Transverse colon (tissue), 4 donors: ENCODE measurements around the gene SMYD1. TPM values are rescaled to one million over a fixed set of nuclear protein-coding genes. Genes with fewer than 3 reads are reported as not detected.

ENCODE experiments used
- DNase-seq: peaks from one replicate; pipeline ENCODE4 v3.0.0-alpha.2; 2019
- H3K27ac ChIP-seq, 4 donors: fragments of 200-600 bp; sonication (generic); 2 replicates each; pipeline ENCODE4 v1.5.1; 2016 to 2018; ENCODE audit warnings: inconsistent platforms in 4 of 4
- H3K27me3 ChIP-seq: fragments of 200-600 bp; sonication (generic); 2 replicates; pipeline ENCODE4 v1.5.1; 2017; ENCODE audit warnings: inconsistent platforms
- H3K36me3 ChIP-seq, 4 donors: fragments of 200-600 bp; sonication (generic); 2 replicates each; pipeline ENCODE4 v1.5.1; 2017 to 2019; ENCODE audit warnings: inconsistent platforms in 4 of 4
- H3K4me1 ChIP-seq, 4 donors: fragments of 200-600 bp; sonication (generic); 2 replicates each; pipeline ENCODE4 v1.5.1; 2017 to 2020; ENCODE audit warnings: inconsistent platforms in 4 of 4
- H3K4me3 ChIP-seq, 4 donors: fragments of 200-600 bp; sonication (generic); 1 replicate in 1 of 4; 2 replicates in 3 of 4; pipeline versions ENCODE4 v1.5.1 to v1.6.1; 2017 to 2019; ENCODE audit warnings: inconsistent platforms in 4 of 4
- H3K9me3 ChIP-seq, 2 donors: fragments of 200-600 bp; sonication (generic); 2 replicates each; pipeline ENCODE4 v1.5.1; 2017 to 2019; ENCODE audit warnings: inconsistent platforms in 2 of 2
- EP300 ChIP-seq: sonication (generic); formaldehyde crosslinking; IDR thresholded peaks from one replicate; pipeline ENCODE4 v1.6.1; 2017; ENCODE audit warnings: antibody characterized with exemption, low read depth
- POLR2A ChIP-seq: fragments of 450-650 bp; IDR thresholded peaks from one replicate; pipeline ENCODE4 v1.6.1; 2016; ENCODE audit warnings: antibody characterized with exemption, mild to moderate bottlenecking, moderate library complexity
- POLR2AphosphoS5 ChIP-seq, 3 donors: sonication (generic); formaldehyde crosslinking; IDR thresholded peaks; one replicate each; pipeline ENCODE4 v1.6.1; 2016; ENCODE audit warnings: antibody characterized with exemption in 3 of 3
- WGBS, 2 donors: methylation state at CpG; one replicate each; pipeline ENCODE4 v1.1.5; 2018; ENCODE audit warnings: low coverage in 1 of 2; 5-methylcytosine and 5-hydroxymethylcytosine counted together
- in situ Hi-C, 4 donors: fragments of 200-750 bp; cut with MboI; loops; one replicate each; pipeline versions ENCODE4 v1.15.0 to v1.15.1; 2017; ENCODE audit warnings: low sequenced_read_pairs in 3 of 4, low pct_ligation_motif_present in 1 of 4, low pct_unique_long_range_greater_than_20kb in 1 of 4
- intact Hi-C: fragments of 100-400 bp; cut with DNase I; formaldehyde crosslinking; loops from one replicate; pipeline ENCODE4 v1.15.1; 2023; ENCODE audit warnings: low total_unique reads
- total RNA-seq, 4 donors: library from RNA; depleted of rRNA; stranded (reverse); fragments of >200 nt; gene quantifications; one replicate each; pipeline ENCODE4 v1.1.0, GENCODE V29; 2016
- TF ChIP-seq, protein P1 (sequence below), 5 experiments: fragments of 200-600 bp in 3 of 5; fragments of 450-650 bp in 2 of 5; sonication (generic) in 3 of 5; IDR thresholded peaks; 1 replicate in 2 of 5; 2 replicates in 3 of 5; pipeline ENCODE4 v1.5.1; 2016 to 2017; ENCODE audit warnings: antibody characterized with exemption in 5 of 5, inconsistent platforms in 3 of 5, mild to moderate bottlenecking in 2 of 5, moderate library complexity in 1 of 5

The SMYD1 gene
- total RNA-seq, 4 donors from 2014 or later, result 1.6 to 48.6 (median 3.2) TPM

DNA sequence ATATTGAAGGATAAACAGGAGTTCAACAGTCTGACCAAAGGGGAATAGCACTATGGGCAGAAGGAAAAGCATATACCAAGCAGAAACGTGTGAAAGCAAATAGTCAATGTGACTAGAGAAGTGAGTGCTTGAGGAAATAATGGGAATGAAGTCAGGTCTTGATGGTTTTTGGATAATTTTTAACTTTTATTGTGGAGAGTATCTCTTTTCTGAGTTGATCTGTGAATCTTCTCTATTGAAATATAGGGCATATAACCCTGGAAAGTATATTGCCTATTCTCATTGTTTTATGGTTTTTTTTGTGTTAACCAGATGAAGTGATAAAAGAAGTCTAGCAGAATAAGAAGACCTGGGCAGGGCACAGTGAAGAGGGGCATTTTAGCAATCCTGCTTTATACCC is 76.6 kb downstream of the SMYD1 start:
- TF ChIP-seq POLR2AphosphoS5 (IDR thresholded peaks at IDR 0.05) (peak in 1 of 3 donors; percentile 15), POLR2A (no peak)
- Histone ChIP-seq H3K4me1 (peaks cover 5 to 46% (median 26%) of the 10 kb centered on the region in 4 donors), H3K4me3 (no peak overlapping the region), H3K27me3 (no peaks in the 10 kb centered on the region), H3K36me3 (no peaks in the 10 kb centered on the region), H3K27ac (peak overlapping the region; percentile 78 to 83 (median 83)), H3K9me3 (peaks cover 10 to 12% of the 10 kb centered on the region in 2 donors)
- intact Hi-C loops (no loop called here), in situ Hi-C loops (loop anchor here in 1 of 4 donors (10.0 kb wide), 1 partner anchor 79 kb away; the partner anchor contains the start of gene SMYD1)
- WGBS, 2 donors, result 29 to 48% methylated on average over 1 of the region's 1 CpG
- no peak for DNase-seq

GRCh38 chr2:88144914-88145497 is 77.4 kb downstream of the SMYD1 start:
- H3K4me3 ChIP-seq, result no peak overlapping the region
- peaks cover 5 to 40% (median 25%) of the 10 kb centered on the region in 4 donors for H3K4me1 ChIP-seq
- H3K27ac ChIP-seq, result peak overlapping the region; percentile 78 to 83 (median 83)
- peak in 2 of 3 donors; percentile 61 to 78 for TF ChIP-seq POLR2AphosphoS5 (IDR thresholded peaks at IDR 0.05)
- peak; percentile 51 for TF ChIP-seq EP300
- TF ChIP-seq, protein P1, sequence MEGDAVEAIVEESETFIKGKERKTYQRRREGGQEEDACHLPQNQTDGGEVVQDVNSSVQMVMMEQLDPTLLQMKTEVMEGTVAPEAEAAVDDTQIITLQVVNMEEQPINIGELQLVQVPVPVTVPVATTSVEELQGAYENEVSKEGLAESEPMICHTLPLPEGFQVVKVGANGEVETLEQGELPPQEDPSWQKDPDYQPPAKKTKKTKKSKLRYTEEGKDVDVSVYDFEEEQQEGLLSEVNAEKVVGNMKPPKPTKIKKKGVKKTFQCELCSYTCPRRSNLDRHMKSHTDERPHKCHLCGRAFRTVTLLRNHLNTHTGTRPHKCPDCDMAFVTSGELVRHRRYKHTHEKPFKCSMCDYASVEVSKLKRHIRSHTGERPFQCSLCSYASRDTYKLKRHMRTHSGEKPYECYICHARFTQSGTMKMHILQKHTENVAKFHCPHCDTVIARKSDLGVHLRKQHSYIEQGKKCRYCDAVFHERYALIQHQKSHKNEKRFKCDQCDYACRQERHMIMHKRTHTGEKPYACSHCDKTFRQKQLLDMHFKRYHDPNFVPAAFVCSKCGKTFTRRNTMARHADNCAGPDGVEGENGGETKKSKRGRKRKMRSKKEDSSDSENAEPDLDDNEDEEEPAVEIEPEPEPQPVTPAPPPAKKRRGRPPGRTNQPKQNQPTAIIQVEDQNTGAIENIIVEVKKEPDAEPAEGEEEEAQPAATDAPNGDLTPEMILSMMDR (IDR thresholded peaks at IDR 0.05), result peak in 2 of 5 experiments; percentile 22 to 23
- peak; percentile 64 for TF ChIP-seq POLR2A
- WGBS, 2 donors, result 41 to 52% methylated on average over 6 to 10 of the region's 10 CpGs
- intact Hi-C loops (no loop called here), in situ Hi-C loops (loop anchor here in 1 of 4 donors (10.0 kb wide), 1 partner anchor 80 kb away; the partner anchor contains the start of gene SMYD1)
- H3K36me3 ChIP-seq, result no peaks in the 10 kb centered on the region
- peaks cover 13 to 15% of the 10 kb centered on the region in 2 donors for H3K9me3 ChIP-seq
- H3K27me3 ChIP-seq, result no peaks in the 10 kb centered on the region
- peak; percentile 88 for DNase-seq

DNA sequence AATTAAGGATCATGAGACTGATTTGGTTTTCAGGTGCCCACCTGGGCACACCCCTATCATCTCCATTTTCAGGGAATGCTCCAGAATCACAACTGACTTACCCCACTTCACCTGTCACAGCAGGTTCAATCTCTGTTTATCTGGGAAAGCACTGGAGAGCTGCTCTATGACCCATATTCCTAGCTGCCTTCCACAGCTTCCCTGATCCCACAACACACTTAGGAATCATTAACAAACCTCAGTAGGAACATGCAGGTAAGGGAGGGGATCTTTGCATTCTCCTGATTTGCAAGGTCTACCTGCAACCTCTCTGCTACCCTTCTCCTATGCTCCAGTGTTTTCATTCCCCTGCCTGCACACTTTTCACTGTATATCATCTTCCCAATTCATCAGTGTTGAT is 79.0 kb downstream of the SMYD1 start:
- TF ChIP-seq POLR2A, result no peak
- TF ChIP-seq POLR2AphosphoS5 (IDR thresholded peaks at IDR 0.05), result peak in 2 of 3 donors; percentile 27 to 35
- in situ Hi-C loops, result loop anchor here in 1 of 4 donors (10.0 kb wide), 1 partner anchor 82 kb away; the partner anchor contains the start of gene SMYD1

DNA sequence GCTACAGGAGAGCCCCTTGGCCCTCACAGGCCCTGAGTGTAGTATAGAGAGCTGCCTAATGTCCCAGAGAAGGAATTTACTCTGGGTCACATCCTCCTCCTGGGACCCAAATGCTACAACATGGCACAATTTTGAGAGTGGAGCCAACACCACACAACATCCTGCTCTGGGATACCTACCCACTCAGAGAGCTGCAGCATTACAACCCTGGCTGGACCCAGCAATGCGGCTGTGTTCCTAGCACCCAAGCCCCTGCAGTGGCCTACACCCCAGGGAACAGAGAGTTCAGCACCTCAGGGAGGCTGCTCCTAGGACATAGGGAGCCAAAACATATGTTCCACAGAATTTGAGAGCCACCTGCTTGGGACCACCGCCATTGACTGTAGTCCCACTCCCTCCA is 79.5 kb downstream of the SMYD1 start:
- in situ Hi-C loops (loop anchor here in 1 of 4 donors (10.0 kb wide), 1 partner anchor 82 kb away; the partner anchor contains the start of gene SMYD1), intact Hi-C loops (no loop called here)
- Histone ChIP-seq H3K4me3 (no peak overlapping the region), H3K36me3 (no peaks in the 10 kb centered on the region), H3K27ac (peak overlapping the region; percentile 78 to 83 (median 83)), H3K4me1 (peaks cover 5 to 39% (median 24%) of the 10 kb centered on the region in 4 donors), H3K27me3 (no peaks in the 10 kb centered on the region), H3K9me3 (peaks cover 13 to 20% of the 10 kb centered on the region in 2 donors)
- TF ChIP-seq POLR2AphosphoS5 (IDR thresholded peaks at IDR 0.05), result no peak
- no peak for TF ChIP-seq POLR2A
- TF ChIP-seq, protein P1 (IDR thresholded peaks at IDR 0.05), result no peak
- TF ChIP-seq EP300, result no peak
- no peak for DNase-seq
- WGBS, 2 donors, result 95% methylated on average over 2 of the region's 2 CpGs; no CpG with 5 or more reads in 1 of the 2 donors

More for the DNA sequence above, 79.0 kb downstream of the SMYD1 start:
- no peak for DNase-seq
- Histone ChIP-seq H3K4me3 (no peak overlapping the region), H3K4me1 (peaks cover 5 to 40% (median 24%) of the 10 kb centered on the region in 4 donors), H3K27ac (peak overlapping the region; percentile 78 to 83 (median 83)), H3K9me3 (peaks cover 13 to 15% of the 10 kb centered on the region in 2 donors), H3K27me3 (no peaks in the 10 kb centered on the region), H3K36me3 (no peaks in the 10 kb centered on the region)
- intact Hi-C loops, result no loop called here

- no peaks in the 10 kb centered on the region for H3K36me3 ChIP-seq
- no peak overlapping the region for H3K27ac ChIP-seq
- intact Hi-C loops (no loop called here), in situ Hi-C loops (loop anchor here in 1 of 4 donors (10.0 kb wide), 1 partner anchor 84 kb away; the partner anchor contains the start of gene SMYD1)
- H3K4me1 ChIP-seq, result peaks cover 0 to 26% (median 17%) of the 10 kb centered on the region in 4 donors
- TF ChIP-seq POLR2A (no peak), POLR2AphosphoS5 (IDR thresholded peaks at IDR 0.05) (no peak), EP300 (no peak)
- TF ChIP-seq, protein P1 (IDR thresholded peaks at IDR 0.05), result no peak
- no peaks in the 10 kb centered on the region for H3K27me3 ChIP-seq
- peaks cover 13 to 36% of the 10 kb centered on the region in 2 donors for H3K9me3 ChIP-seq
- H3K4me3 ChIP-seq, result no peak overlapping the region
- DNase-seq, result no peak
Measured at GRCh38 chr2:88148929-88149438, 81.4 kb downstream of the SMYD1 start.
